GM18511 (cell line): ENCODE data around the gene STX17.
A peak's percentile ranks its signal among the peaks of the same experiment; 100 is the strongest.

ENCODE experiments used
- ATAC-seq: cut with Tn5 transposase; IDR thresholded peaks from one replicate; pipeline ENCODE4 v1.9.1; 2021; ENCODE audit warnings: mild to moderate bottlenecking, moderate library complexity; ENCODE audit not compliant: unreplicated experiment

The STX17 gene

DNA sequence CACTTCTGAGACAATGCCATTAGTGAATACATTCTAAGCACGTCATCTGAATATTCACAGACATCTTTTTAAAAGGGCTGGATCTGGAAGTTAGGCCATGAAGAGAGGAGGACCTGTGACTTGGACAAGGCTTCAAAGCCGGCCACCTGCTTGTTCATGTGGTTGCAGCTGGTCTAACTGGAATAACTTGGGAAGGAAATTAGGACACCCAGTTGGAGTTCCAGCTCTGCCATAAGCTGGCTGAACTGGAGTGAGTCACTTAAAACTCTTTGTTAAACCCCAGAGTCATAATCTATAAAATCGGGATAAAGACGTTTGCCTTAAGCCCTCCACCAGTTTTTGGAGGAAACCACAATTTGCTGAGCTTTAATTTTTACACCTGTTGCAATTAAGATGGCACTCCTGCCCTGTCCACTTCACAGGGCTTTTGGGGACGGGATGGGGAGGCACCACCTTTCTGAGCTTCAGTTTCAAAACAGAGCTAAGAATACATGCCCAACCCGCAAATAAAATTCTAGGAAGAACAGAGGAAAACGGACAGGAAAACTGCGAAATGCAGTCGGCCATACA is 536 bp upstream of the STX17 start:
- peak; percentile 2 for ATAC-seq

DNA sequence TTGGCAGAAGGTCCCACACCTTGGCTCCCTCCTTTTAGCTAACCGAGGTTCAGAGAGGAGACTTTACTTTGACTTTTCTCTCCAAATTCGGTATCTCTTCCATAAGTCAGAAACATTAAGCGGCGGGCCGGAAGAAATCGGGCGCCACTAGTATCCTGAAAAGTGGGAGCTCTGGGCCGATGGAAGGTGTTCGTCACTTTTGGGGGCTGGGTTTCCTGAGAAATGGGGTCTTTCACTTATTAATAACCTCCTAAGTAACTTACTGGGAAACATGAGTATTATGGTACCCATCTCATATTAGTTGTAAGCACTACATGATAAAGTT is 716 bp downstream of the STX17 start:
- ATAC-seq, result no peak

DNA sequence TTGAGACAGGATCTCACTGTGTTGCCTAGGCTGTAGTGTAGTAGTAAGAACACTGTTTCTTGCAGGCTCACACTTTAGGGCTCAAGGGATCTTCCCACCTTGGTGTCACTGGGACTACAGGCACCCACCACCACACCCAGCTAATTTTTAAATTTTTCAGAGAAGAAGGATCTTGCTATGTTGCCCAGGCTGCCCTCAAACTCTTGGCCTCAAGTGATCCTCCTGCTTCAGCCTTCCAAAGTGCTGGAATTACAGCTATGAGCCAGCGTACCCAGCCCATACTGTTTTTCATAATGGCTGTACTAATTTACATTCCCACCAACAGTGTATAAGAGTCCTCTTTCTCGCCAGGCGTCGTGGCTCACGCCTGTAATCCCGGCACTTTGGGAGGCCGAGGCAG is 5.1 kb downstream of the STX17 start:
- ATAC-seq, result no peak

GRCh38 chr9:99916650-99917049 is 10.2 kb downstream of the STX17 start:
- no peak for ATAC-seq

GRCh38 chr9:99918134-99918533 is 11.7 kb downstream of the STX17 start:
- no peak for ATAC-seq

GRCh38 chr9:99919930-99920329 is 13.5 kb downstream of the STX17 start:
- no peak for ATAC-seq

DNA sequence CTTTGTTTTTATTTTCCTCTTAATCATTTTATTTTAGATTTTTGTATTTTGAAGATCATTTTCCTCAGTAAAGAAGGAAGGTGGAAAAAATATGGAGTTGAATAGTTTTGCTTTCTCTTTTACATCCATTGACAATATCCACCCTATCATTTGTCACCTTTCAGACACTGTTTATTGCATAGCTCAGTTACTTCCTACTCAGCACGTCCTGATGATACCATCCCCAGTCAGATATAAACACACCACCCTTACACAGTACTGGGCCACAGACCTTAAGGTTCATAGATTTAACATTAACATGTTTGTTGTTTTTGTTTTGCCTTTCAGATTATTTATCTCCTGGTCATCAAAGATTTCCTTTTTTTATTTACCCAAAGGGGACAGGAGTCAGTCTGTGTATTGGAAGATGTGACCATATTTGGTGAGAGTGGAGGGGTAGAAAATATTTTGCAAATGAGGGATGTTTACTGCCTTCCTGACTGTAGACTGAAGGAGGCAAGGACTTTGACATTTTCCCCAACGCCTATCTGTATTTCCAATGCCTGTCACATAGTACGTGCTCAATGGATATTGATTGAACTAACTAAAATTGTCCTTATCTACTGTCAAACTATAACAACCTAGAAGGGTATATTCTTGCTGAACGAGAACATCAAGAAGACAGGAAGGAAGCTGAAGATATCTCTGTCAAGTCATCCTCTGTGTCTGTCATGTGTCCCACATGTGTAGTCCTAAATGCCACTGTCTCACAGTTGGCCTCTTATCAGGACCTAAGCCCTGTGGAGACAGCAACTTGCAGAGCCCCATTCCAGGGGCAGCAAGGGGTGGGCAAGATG is 15.6 kb downstream of the STX17 start:
- no peak for ATAC-seq

DNA sequence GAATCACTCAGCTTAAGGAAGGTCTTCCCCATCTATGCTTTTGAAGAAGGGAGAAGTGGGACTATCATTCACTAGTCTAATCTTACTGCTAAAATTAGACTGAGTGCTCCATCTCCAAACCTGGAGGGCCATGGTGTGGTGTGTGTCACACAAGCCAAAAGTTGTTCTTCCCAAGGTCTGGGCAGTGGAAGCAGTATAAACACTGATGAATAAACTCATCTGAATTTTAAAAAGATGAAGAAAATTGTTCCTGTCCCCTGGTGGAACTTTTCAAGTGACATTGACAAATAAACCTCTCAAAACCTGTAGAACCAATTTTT is 16.2 kb downstream of the STX17 start:
- no peak for ATAC-seq

GRCh38 chr9:99925541-99925940 is 19.1 kb downstream of the STX17 start:
- no peak for ATAC-seq

- ATAC-seq, result no peak
Measured at GRCh38 chr9:99929652-99930051, 23.2 kb downstream of the STX17 start.

DNA sequence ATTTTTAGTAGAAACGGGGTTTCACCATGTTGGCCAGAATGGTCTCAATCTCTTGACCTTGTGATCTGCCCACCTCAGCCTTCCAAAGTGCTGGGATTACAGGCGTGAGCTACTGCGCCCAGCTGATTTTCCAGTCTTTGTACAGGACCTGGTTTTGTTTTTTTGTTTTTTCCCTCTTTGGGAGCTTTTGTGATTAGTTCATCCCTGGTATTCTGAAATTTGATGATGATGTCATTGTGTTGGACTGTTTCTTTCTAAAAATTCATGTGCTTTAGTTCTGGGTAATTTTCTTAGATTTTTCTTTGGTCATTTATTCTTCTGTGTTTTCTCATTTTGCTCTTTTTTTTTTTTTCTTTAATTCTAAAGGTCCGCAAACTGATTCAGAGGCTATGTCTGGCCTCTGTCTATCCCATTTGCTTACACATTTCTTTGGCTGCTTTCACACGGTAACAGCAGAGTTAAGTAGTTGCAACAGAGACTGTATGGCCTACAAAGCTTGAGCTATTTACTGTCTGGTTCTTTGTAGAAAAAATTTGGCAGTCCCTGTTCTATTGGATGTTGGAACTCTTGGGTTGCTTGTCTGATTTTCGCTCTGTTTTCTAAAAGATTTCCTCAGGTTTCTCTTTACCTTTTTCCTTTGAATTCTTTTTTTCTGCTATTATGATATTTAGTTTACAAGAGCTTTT is 24.8 kb downstream of the STX17 start:
- ATAC-seq, result no peak

- no peak for ATAC-seq
Measured at GRCh38 chr9:99936947-99937587, 30.6 kb downstream of the STX17 start.

DNA sequence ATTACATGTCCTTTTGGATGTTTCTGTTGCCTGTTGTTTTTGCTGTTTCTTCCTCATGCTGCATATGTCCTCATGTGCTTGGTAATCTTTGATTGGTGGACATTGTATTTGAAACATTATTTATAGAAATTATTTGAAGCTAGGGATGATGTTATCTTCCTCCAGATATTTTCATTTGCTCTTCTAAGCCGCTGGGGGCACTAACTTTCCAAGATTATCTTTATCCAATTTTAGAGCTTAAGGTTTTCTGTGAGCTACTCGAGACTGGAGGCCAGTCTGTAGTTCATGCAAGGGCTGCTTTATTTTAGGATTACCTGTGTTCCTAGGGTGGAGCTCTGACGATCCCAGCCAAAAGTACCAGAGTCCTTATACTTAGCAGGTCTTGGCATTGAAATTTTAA is 40.9 kb downstream of the STX17 start:
- no peak for ATAC-seq

DNA sequence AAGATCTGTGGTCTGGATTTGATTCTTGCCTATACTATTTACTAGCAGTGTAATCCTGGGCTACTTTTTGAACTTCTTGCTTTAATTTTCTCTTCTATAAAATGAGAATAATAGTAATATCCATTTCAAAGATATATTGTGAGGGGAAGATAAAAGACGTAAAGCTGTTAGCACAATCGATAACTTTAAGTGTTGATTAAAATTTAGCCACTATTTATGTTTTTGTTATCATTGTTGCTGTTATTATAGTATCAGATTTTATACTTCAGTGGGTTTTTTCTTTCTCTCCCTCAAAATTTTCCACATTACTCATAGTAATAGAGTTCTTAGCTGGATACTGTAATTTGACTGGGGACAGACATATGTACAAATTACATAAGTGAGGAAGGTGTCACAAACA is 42.0 kb downstream of the STX17 start:
- no peak for ATAC-seq

- ATAC-seq, result no peak
Measured at GRCh38 chr9:99948896-99949295, 42.4 kb downstream of the STX17 start.

GRCh38 chr9:99953861-99954507 is 47.5 kb downstream of the STX17 start:
- no peak for ATAC-seq

GRCh38 chr9:99954819-99955218 is 48.4 kb downstream of the STX17 start:
- peak; percentile 60 for ATAC-seq

GRCh38 chr9:99955606-99956005 is 49.2 kb downstream of the STX17 start:
- ATAC-seq, result no peak

GRCh38 chr9:99962680-99963261 is 56.3 kb downstream of the STX17 start:
- no peak for ATAC-seq

- no peak for ATAC-seq
Measured at GRCh38 chr9:99964336-99964735, 57.9 kb downstream of the STX17 start.

DNA sequence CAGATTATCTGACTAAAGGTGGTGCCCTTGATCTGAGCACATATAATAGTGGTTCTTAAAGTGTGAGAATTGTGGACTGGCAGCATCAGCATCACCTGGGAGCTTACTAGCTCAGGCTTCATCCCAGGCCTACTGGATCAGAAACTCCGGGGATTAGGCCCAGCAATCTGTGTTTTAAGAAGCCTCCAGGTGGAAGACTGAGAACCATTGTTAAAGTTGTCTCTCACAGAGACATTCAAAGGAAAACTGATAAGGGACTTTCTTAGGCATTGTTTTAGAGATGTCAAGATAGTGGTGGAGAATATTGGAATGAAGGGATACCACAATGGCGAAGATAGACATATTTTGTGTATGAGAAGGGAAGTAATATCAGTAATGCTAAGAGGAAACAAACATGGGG is 59.5 kb downstream of the STX17 start:
- ATAC-seq, result no peak
